Activated CD8-positive, alpha-beta T cell treated with anti-CD3 and anti-CD28 coated beads, Interleukin-2, amount 10 ng/mL, durations not matched to agents 7 days and 5 days (primary cell): Measurements from ENCODE around the gene PIK3CD. TPM values are rescaled to one million over a fixed set of nuclear protein-coding genes. Genes with fewer than 3 reads are reported as not detected.

Source experiments
- ATAC-seq: fragments of 150-1000 bp; cut with Tn5 transposase; one replicate; pipeline ENCODE4 v1.10.0; 2021; ENCODE audit warnings: moderate library complexity
- CTCF ChIA-PET: fragments of 350-600 bp; sonication (Branson Sonifier 250); formaldehyde crosslinking; loops from one replicate; lab custom pipeline; 2021; ENCODE audit warnings: antibody characterized with exemption; lab: Charles Lee
- POLR2A ChIA-PET: fragments of 350-600 bp; sonication (Branson Sonifier 250); formaldehyde crosslinking; loops from one replicate; lab custom pipeline; 2021; ENCODE audit warnings: antibody characterized with exemption; lab: Charles Lee
- DNase-seq: peaks from one replicate; pipeline ENCODE4 v3.0.0-alpha.2; 2020
- H3K27ac Mint-ChIP-seq: one replicate; pipeline ENCODE4 v1.8.0; 2021; ENCODE audit warnings: mild to moderate bottlenecking, mixed read lengths
- H3K27me3 Mint-ChIP-seq: one replicate; pipeline ENCODE4 v1.8.0; 2021; ENCODE audit warnings: low read depth, mixed read lengths
- H3K36me3 Mint-ChIP-seq: one replicate; pipeline ENCODE4 v1.8.0; 2021; ENCODE audit warnings: low read depth, mixed read lengths
- H3K4me1 Mint-ChIP-seq: one replicate; pipeline ENCODE4 v1.8.0; 2021; ENCODE audit warnings: low read depth, mixed read lengths
- H3K4me3 Mint-ChIP-seq: one replicate; pipeline ENCODE4 v1.8.0; 2021; ENCODE audit warnings: mild to moderate bottlenecking, mixed read lengths
- H3K9me3 Mint-ChIP-seq: one replicate; pipeline ENCODE4 v1.8.0; 2022; ENCODE audit warnings: mixed read lengths; ENCODE audit not compliant: insufficient read depth
- total RNA-seq, 2 experiments: library from RNA; stranded (reverse); gene quantifications; one replicate each; pipeline ENCODE4 v1.2.3, GENCODE V29; 2021

Gene PIK3CD
- total RNA-seq, 2 experiments from 2014 or later = 283 to 285 TPM

DNA sequence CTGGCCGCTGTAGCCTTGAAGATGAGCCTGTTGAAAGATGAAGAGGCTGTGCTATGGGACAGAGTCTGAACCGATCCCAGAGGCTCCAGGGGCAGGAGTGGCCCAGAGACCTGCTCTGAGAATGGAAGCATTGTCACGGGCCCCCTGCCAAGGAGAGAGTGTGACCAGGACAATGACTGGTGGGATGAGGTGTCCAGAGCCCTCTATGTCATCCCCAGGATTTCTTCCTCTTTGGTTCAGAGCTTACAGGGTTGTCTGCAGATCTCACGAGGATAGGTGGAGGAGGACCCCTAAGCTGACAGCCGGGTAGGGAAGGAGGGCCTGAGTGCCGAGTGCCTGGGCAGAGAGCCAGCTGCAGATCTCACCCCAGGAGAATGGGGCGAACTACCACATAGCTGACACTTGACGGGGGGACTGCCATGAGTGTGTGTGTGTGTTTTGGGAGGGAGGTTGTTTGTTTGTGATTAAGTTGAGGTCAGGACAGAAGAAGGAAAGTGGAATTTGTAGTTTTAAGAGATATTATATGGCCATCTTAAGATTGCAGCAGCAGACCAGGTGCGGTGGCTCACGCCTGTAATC, 25.4 kb downstream of the PIK3CD start:
- ChIA-PET POLR2A (interaction anchor here (0.6 to 1.5 kb wide), 4 partner anchors 15 to 49 kb away, joined by 3 to 4 read pairs (median 4); no protein-coding TSS in a partner anchor), CTCF (no interaction called here)
- no peaks in the 10 kb centered on the region for H3K9me3 Mint-ChIP-seq
- ATAC-seq (no peak), DNase-seq (no peak)
- no peak overlapping the region for H3K4me3 Mint-ChIP-seq
- H3K27me3 Mint-ChIP-seq = no peaks in the 10 kb centered on the region
- H3K4me1 Mint-ChIP-seq = peaks cover 71% of the 10 kb centered on the region
- peak overlapping the region; percentile 65 for H3K27ac Mint-ChIP-seq
- peaks cover 70% of the 10 kb centered on the region for H3K36me3 Mint-ChIP-seq

DNA sequence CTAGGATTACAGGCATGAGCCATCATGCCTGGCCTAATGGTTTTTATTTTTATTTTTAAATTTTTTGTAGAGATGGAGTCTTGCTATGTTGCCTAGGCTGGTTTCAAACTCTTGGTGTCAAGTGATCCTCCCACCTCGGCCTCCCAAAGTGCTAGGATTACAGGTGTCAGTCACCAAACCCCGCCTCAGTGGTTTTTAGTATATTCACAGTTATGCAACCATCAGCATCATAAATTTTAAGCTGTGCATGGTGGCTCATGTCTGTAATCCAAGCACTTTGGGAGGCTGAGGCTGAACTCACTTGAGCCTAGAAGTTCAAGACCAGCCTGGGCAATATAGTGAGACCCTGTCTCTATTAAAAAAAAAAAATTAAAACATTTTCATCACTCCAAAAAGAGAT, 28.6 kb downstream of the PIK3CD start:
- H3K9me3 Mint-ChIP-seq = no peaks in the 10 kb centered on the region
- no peak overlapping the region for H3K27ac Mint-ChIP-seq
- no peak for DNase-seq
- ChIA-PET CTCF (interaction anchor here (1.1 kb wide), 1 partner anchor 53 kb away, joined by 3 read pairs; no protein-coding TSS in a partner anchor), POLR2A (interaction anchor here (0.5 to 1.8 kb wide), 3 partner anchors 21 to 483 kb away, joined by 3 to 5 read pairs (median 4); no protein-coding TSS in a partner anchor)
- H3K4me3 Mint-ChIP-seq = no peak overlapping the region
- H3K27me3 Mint-ChIP-seq = no peaks in the 10 kb centered on the region
- ATAC-seq = no peak
- H3K4me1 Mint-ChIP-seq = peaks cover 73% of the 10 kb centered on the region
- peaks cover 57% of the 10 kb centered on the region for H3K36me3 Mint-ChIP-seq

DNA sequence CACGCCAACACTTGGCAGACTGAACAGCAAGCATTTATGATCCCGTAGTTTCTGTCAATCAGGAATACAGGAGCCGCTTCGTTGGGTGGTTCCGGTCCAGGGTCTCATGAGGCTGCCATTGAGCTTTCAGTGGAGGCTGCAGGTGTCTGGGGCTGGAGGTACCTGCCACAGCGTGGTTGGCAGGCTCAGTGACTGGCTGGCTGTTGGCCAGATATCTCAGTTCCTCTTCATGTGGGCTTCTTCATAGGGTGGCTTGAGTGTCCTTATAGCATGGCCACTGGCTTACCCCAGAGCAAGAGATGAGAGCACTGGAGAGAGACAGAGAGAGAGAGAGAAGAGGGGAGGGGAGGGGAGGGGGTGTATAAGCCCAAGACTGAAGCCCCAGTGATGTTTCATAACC, 29.3 kb downstream of the PIK3CD start:
- DNase-seq (no peak), ATAC-seq (no peak)
- Mint-ChIP-seq H3K9me3 (no peaks in the 10 kb centered on the region), H3K36me3 (peaks cover 56% of the 10 kb centered on the region), H3K27me3 (no peaks in the 10 kb centered on the region), H3K4me3 (no peak overlapping the region), H3K4me1 (peaks cover 71% of the 10 kb centered on the region), H3K27ac (peak overlapping the region; percentile 65)
- ChIA-PET CTCF (interaction anchor here (1.1 kb wide), 1 partner anchor 54 kb away, joined by 3 read pairs; no protein-coding TSS in a partner anchor), POLR2A (no interaction called here)

DNA sequence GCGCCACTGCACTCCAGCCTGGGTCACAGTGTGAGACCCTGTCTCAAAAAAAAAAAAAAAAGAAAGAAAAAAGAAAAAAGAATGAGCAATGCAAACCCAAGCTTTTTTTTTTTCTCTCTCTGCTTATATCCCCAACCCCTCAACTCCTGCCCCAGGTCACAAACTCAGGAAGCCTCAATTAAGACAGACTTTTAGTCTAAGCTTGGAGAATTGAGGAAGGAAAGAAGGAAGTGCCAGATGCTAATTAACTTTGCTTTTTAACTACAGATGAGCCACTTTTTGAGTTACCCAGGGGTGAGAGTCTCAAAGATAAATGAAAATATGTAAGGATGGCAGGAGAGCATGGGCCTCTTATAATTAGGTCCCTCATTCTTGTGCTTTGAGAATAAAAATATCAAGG, 33.3 kb downstream of the PIK3CD start:
- DNase-seq (no peak), ATAC-seq (no peak)
- Mint-ChIP-seq H3K27me3 (no peaks in the 10 kb centered on the region), H3K36me3 (peaks cover 49% of the 10 kb centered on the region), H3K27ac (peak overlapping the region; percentile 82), H3K4me3 (no peak overlapping the region), H3K4me1 (peaks cover 69% of the 10 kb centered on the region), H3K9me3 (no peaks in the 10 kb centered on the region)
- ChIA-PET CTCF (no interaction called here), POLR2A (interaction anchor here (1.3 to 8.8 kb wide), 2 partner anchors 31 kb away, joined by 3 to 72 read pairs; partner anchors contain the start of gene PIK3CD)

DNA sequence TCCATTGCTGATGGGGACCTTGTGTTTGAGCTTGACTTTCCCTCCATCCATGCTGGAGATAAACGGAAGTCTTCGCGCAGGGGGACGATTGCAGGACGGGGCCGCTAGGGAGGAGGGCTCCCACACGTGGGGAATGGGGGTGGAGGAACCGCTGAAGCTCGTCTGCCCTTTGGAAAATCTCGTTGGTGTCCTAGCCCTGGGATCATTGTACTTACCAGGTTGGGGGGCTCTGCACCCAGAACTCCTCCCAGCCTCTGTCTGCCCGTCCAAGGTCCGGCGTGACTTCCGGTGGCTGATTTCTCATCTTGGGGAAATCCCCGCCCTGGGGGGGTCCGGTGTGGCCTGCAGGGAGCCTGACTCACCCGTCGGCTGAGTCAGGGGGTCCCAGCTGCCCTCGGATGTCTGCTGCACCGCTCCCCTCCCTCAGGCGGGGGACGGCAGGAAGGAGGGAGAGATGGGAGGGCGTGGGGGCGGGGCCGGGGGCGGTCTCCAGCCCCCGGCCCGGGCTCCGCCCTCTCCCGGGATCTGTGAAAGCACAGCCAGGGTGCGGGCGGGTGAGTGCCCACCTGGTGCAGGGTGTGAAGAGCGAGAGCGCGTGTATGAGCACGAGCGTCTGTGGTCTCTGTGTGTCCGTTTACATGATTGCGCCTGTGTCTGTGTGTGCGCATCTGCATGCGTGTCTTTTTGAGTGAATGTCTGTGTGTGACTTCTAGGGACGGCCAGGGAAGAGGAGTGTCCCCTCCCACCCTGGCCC, 35.8 kb downstream of the PIK3CD start:
- peaks cover 80% of the 10 kb centered on the region for H3K4me1 Mint-ChIP-seq
- H3K9me3 Mint-ChIP-seq = no peaks in the 10 kb centered on the region
- ChIA-PET POLR2A (interaction anchor here (0.8 to 8.8 kb wide), 5 partner anchors 27 to 58 kb away, joined by 3 to 72 read pairs (median 11); partner anchors contain the start of gene PIK3CD), CTCF (interaction anchor here (1.3 to 7.4 kb wide), 8 partner anchors 16 to 182 kb away, joined by 3 to 72 read pairs (median 5); partner anchors contain the start of gene PIK3CD)
- H3K27me3 Mint-ChIP-seq = no peaks in the 10 kb centered on the region
- peaks cover 61% of the 10 kb centered on the region for H3K36me3 Mint-ChIP-seq
- DNase-seq (peak; percentile 65), ATAC-seq (peak; percentile 35)
- H3K27ac Mint-ChIP-seq = peak overlapping the region; percentile 80
- peak overlapping the region; percentile 78 for H3K4me3 Mint-ChIP-seq

GRCh38 chr1:9687874-9688582, 36.5 kb downstream of the PIK3CD start:
- ChIA-PET POLR2A (interaction anchor here (0.8 to 8.8 kb wide), 4 partner anchors 28 to 59 kb away, joined by 3 to 72 read pairs (median 16); partner anchors contain the start of gene PIK3CD), CTCF (interaction anchor here (0.9 to 7.4 kb wide), 10 partner anchors 15 to 181 kb away, joined by 3 to 72 read pairs (median 4); partner anchors contain the start of gene PIK3CD)
- H3K27ac Mint-ChIP-seq = peak overlapping the region; percentile 76
- H3K4me3 Mint-ChIP-seq = peak overlapping the region; percentile 78
- ATAC-seq (no peak), DNase-seq (no peak)
- H3K36me3 Mint-ChIP-seq = peaks cover 62% of the 10 kb centered on the region
- no peaks in the 10 kb centered on the region for H3K9me3 Mint-ChIP-seq
- H3K4me1 Mint-ChIP-seq = peaks cover 77% of the 10 kb centered on the region
- H3K27me3 Mint-ChIP-seq = no peaks in the 10 kb centered on the region

DNA sequence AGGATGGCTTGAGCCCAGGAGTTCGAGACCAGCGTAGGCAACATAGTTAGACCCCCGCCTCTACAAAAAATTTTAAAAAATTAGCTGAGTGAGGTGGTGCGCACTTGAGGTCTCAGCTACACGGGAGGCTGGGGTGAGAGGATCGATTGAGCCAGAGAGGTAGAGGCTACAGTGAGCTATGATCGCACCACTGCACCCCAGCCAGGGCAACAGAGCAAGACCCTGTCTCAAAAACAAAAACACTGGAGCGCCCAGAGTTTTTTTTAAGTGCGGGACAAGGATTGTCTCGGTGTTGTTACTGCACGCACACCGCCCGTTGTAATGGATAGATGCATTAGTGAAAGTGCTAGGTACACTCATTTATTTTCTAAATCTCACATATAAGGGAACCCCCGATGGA, 37.1 kb downstream of the PIK3CD start:
- H3K4me3 Mint-ChIP-seq = peak overlapping the region; percentile 78
- peak overlapping the region; percentile 76 for H3K27ac Mint-ChIP-seq
- ChIA-PET CTCF (interaction anchor here (0.9 to 7.4 kb wide), 9 partner anchors 14 to 180 kb away, joined by 3 to 72 read pairs (median 5); partner anchors contain the start of gene PIK3CD), POLR2A (interaction anchor here (4.8 to 8.8 kb wide), 2 partner anchors 35 to 60 kb away, joined by 22 to 72 read pairs; partner anchors contain the start of gene PIK3CD)
- no peak for ATAC-seq
- H3K4me1 Mint-ChIP-seq = peaks cover 74% of the 10 kb centered on the region
- H3K27me3 Mint-ChIP-seq = no peaks in the 10 kb centered on the region
- no peak for DNase-seq
- H3K36me3 Mint-ChIP-seq = peaks cover 60% of the 10 kb centered on the region
- no peaks in the 10 kb centered on the region for H3K9me3 Mint-ChIP-seq

GRCh38 chr1:9689011-9689706, 37.6 kb downstream of the PIK3CD start:
- peaks cover 62% of the 10 kb centered on the region for H3K36me3 Mint-ChIP-seq
- CTCF ChIA-PET = interaction anchor here (0.9 to 7.4 kb wide), 9 partner anchors 14 to 180 kb away, joined by 3 to 72 read pairs (median 5); partner anchors contain the start of gene PIK3CD
- DNase-seq (peak; percentile 87), ATAC-seq (peak; percentile 79)
- H3K4me3 Mint-ChIP-seq = peak overlapping the region; percentile 78
- peak overlapping the region; percentile 76 for H3K27ac Mint-ChIP-seq
- POLR2A ChIA-PET = interaction anchor here (0.6 to 8.8 kb wide), 4 partner anchors 13 to 60 kb away, joined by 3 to 72 read pairs (median 13); partner anchors contain the start of gene PIK3CD
- H3K4me1 Mint-ChIP-seq = peaks cover 73% of the 10 kb centered on the region
- H3K27me3 Mint-ChIP-seq = no peaks in the 10 kb centered on the region
- no peaks in the 10 kb centered on the region for H3K9me3 Mint-ChIP-seq

GRCh38 chr1:9689971-9690381, 38.4 kb downstream of the PIK3CD start:
- Mint-ChIP-seq H3K4me3 (peak overlapping the region; percentile 84), H3K27ac (peak overlapping the region; percentile 76), H3K27me3 (no peaks in the 10 kb centered on the region), H3K9me3 (no peaks in the 10 kb centered on the region), H3K36me3 (peaks cover 68% of the 10 kb centered on the region), H3K4me1 (peaks cover 73% of the 10 kb centered on the region)
- CTCF ChIA-PET = interaction anchor here (0.6 to 7.4 kb wide), 6 partner anchors 26 to 325 kb away, joined by 3 to 72 read pairs (median 14); partner anchors contain the start of gene PIK3CD
- DNase-seq (peak; percentile 47), ATAC-seq (peak; percentile 9)
- POLR2A ChIA-PET = interaction anchor here (1.2 to 8.8 kb wide), 4 partner anchors 27 to 63 kb away, joined by 3 to 72 read pairs (median 21); partner anchors contain the start of gene PIK3CD

- no peaks in the 10 kb centered on the region for H3K27me3 Mint-ChIP-seq
- DNase-seq = no peak
- ChIA-PET CTCF (interaction anchor here (0.6 to 7.4 kb wide), 6 partner anchors 25 to 326 kb away, joined by 3 to 72 read pairs (median 16); partner anchors contain the start of gene PIK3CD), POLR2A (interaction anchor here (0.8 to 8.8 kb wide), 4 partner anchors 26 to 64 kb away, joined by 3 to 72 read pairs (median 12); partner anchors contain the start of gene PIK3CD)
- H3K9me3 Mint-ChIP-seq = no peaks in the 10 kb centered on the region
- H3K4me3 Mint-ChIP-seq = peak overlapping the region; percentile 84
- peak overlapping the region; percentile 81 for H3K27ac Mint-ChIP-seq
- H3K4me1 Mint-ChIP-seq = peaks cover 76% of the 10 kb centered on the region
- peaks cover 72% of the 10 kb centered on the region for H3K36me3 Mint-ChIP-seq
- no peak for ATAC-seq
These were observed 39.0 kb downstream of the PIK3CD start for GRCh38 chr1:9690440-9691107.
